Measurements from ENCODE around the gene UQCRQ. TPM values are rescaled to one million over a fixed set of nuclear protein-coding genes. Genes with fewer than 3 reads are reported as not detected.

UQCRQ gene
- polyA plus RNA-seq, 1 of the 3 experiments (the other 2 are of a cell fraction) = 694 TPM

GRCh38 chr5:132901036-132901435 is 34.6 kb downstream of the UQCRQ start:
- Histone ChIP-seq H2AFZ (ENCODE audit: low read depth) (no peak overlapping the region), H3K9me2 (no peaks in the 10 kb centered on the region), H3K4me1 (ENCODE audit: control insufficient read depth in 1 of 2, insufficient read depth in 2 of 2, low read depth in 1 of 2, low read length in 1 of 2) (no peaks in the 10 kb centered on the region; a peak in 1 of 4 replicates), H3K4me2 (no peak overlapping the region), H3F3A (replicated peaks; ENCODE audit: insufficient read depth) (peaks cover 16% of the 10 kb centered on the region), H3K27me3 (ENCODE audit: insufficient read depth) (no peaks in the 10 kb centered on the region), H3K36me3 (replicated peaks in 1 of 2; ENCODE audit: control insufficient read depth in 1 of 2, insufficient read depth in 2 of 2, low read length in 1 of 2) (peaks cover 49 to 81% of the 10 kb centered on the region in 2 experiments), H3K9me3 (no peaks in the 10 kb centered on the region), H3K9ac (no peak overlapping the region), H3K27ac (ENCODE audit: low read depth in 2 of 2, low read length in 1 of 2) (no peak overlapping the region), H4K20me1 (ENCODE audit: insufficient read depth) (peaks cover 18% of the 10 kb centered on the region), H3K4me3 (ENCODE audit: low read depth in 2 of 2, low read length in 1 of 2) (no peak overlapping the region), H3K79me2 (ENCODE audit: insufficient read depth) (peaks cover 75% of the 10 kb centered on the region)
- POLR2A ChIA-PET = no interaction called here
- WGBS (ENCODE audit: low lambda C conversion rate) = 90% methylated on average over 4 of the region's 4 CpGs
- TF ChIP-seq YY1 (IDR thresholded peaks at IDR 0.05; ENCODE audit: low read depth) (no peak), EP300 (IDR thresholded peaks at IDR 0.05; ENCODE audit: borderline replicate concordance in 1 of 2, low read depth in 1 of 2, low read length in 1 of 2) (no peak), NRF1 (IDR thresholded peaks at IDR 0.05; ENCODE audit: low read depth, low read length) (no peak), POLR2AphosphoS5 (IDR thresholded peaks at IDR 0.05; ENCODE audit: low read depth, low read length) (no peak), TEAD4 (IDR thresholded peaks at IDR 0.05; ENCODE audit: borderline replicate concordance, insufficient read depth) (no peak)
- CTCF ChIA-PET = interaction anchor here (1.8 kb wide), 1 partner anchor 18 kb away, joined by 9 read pairs; no protein-coding TSS in a partner anchor
- no peak for DNase-seq

GRCh38 chr5:132901730-132902129 is 35.3 kb downstream of the UQCRQ start:
- peaks cover 21% of the 10 kb centered on the region for H3F3A ChIP-seq (replicated peaks; ENCODE audit: insufficient read depth)
- no peaks in the 10 kb centered on the region for H3K9me2 ChIP-seq
- peaks cover 24% of the 10 kb centered on the region for H4K20me1 ChIP-seq (ENCODE audit: insufficient read depth)
- 95% methylated on average over 3 of the region's 3 CpGs for WGBS (ENCODE audit: low lambda C conversion rate)
- no peak overlapping the region for H2AFZ ChIP-seq (ENCODE audit: low read depth)
- TF ChIP-seq EP300 (IDR thresholded peaks at IDR 0.05; ENCODE audit: borderline replicate concordance in 1 of 2, low read depth in 1 of 2, low read length in 1 of 2) = no peak
- no peak for DNase-seq
- ChIA-PET POLR2A (no interaction called here), CTCF (interaction anchor here (1.8 to 3.9 kb wide), 2 partner anchors 11 to 18 kb away, joined by 9 to 11 read pairs; no protein-coding TSS in a partner anchor)
- H3K9ac ChIP-seq = no peak overlapping the region
- H3K27ac ChIP-seq (ENCODE audit: low read depth in 2 of 2, low read length in 1 of 2) = no peak overlapping the region
- peaks cover 77% of the 10 kb centered on the region for H3K79me2 ChIP-seq (ENCODE audit: insufficient read depth)
- H3K36me3 ChIP-seq (replicated peaks in 1 of 2; ENCODE audit: control insufficient read depth in 1 of 2, insufficient read depth in 2 of 2, low read length in 1 of 2) = peaks cover 42 to 77% of the 10 kb centered on the region in 2 experiments
- no peaks in the 10 kb centered on the region for H3K27me3 ChIP-seq (ENCODE audit: insufficient read depth)
- no peaks in the 10 kb centered on the region for H3K9me3 ChIP-seq
- no peak overlapping the region; a peak in 1 of 4 replicates for H3K4me3 ChIP-seq (ENCODE audit: low read depth in 2 of 2, low read length in 1 of 2)
- H3K4me1 ChIP-seq (ENCODE audit: control insufficient read depth in 1 of 2, insufficient read depth in 2 of 2, low read depth in 1 of 2, low read length in 1 of 2) = no peaks in the 10 kb centered on the region; a peak in 1 of 4 replicates
- H3K4me2 ChIP-seq = no peak overlapping the region

- Histone ChIP-seq H3K9me3 (no peaks in the 10 kb centered on the region), H2AFZ (ENCODE audit: low read depth) (no peak overlapping the region), H3K9ac (no peak overlapping the region), H3F3A (replicated peaks; ENCODE audit: insufficient read depth) (peaks cover 13% of the 10 kb centered on the region), H3K4me3 (ENCODE audit: low read depth in 2 of 2, low read length in 1 of 2) (no peak overlapping the region), H3K9me2 (no peaks in the 10 kb centered on the region), H4K20me1 (ENCODE audit: insufficient read depth) (peaks cover 50% of the 10 kb centered on the region), H3K4me1 (ENCODE audit: control insufficient read depth in 1 of 2, insufficient read depth in 2 of 2, low read depth in 1 of 2, low read length in 1 of 2) (no peaks in the 10 kb centered on the region; a peak in 1 of 4 replicates), H3K36me3 (replicated peaks in 1 of 2; ENCODE audit: control insufficient read depth in 1 of 2, insufficient read depth in 2 of 2, low read length in 1 of 2) (peaks cover 28 to 54% of the 10 kb centered on the region in 2 experiments), H3K27me3 (ENCODE audit: insufficient read depth) (no peaks in the 10 kb centered on the region), H3K27ac (ENCODE audit: low read depth in 2 of 2, low read length in 1 of 2) (no peak overlapping the region), H3K79me2 (ENCODE audit: insufficient read depth) (peaks cover 85% of the 10 kb centered on the region), H3K4me2 (no peak overlapping the region)
- ChIA-PET POLR2A (no interaction called here), CTCF (interaction anchor here (0.9 to 3.9 kb wide), 5 partner anchors 13 to 24 kb away, joined by 3 to 11 read pairs (median 5); no protein-coding TSS in a partner anchor)
- 87% methylated on average over 2 of the region's 2 CpGs for WGBS (ENCODE audit: low lambda C conversion rate)
- no peak for DNase-seq
- no peak for TF ChIP-seq POLR2AphosphoS5 (IDR thresholded peaks at IDR 0.05; ENCODE audit: low read depth, low read length)
- no peak for TF ChIP-seq RFX5 (IDR thresholded peaks at IDR 0.05; ENCODE audit: low read length)
- no peak for TF ChIP-seq SMC3 (IDR thresholded peaks at IDR 0.05; ENCODE audit: low read depth, low read length)
- TF ChIP-seq NRF1 (IDR thresholded peaks at IDR 0.05; ENCODE audit: low read depth, low read length) = no peak
- no peak for TF ChIP-seq FOXJ3 (CRISPR knock-in tag; IDR thresholded peaks at IDR 0.05)
- TF ChIP-seq MAX (IDR thresholded peaks at IDR 0.05; ENCODE audit: low read depth) = no peak
- TF ChIP-seq ZBTB33 (IDR thresholded peaks at IDR 0.05; ENCODE audit: borderline replicate concordance, low read depth) = no peak
- TF ChIP-seq RAD21 (IDR thresholded peaks at IDR 0.05; ENCODE audit: low read length) = no peak
- TF ChIP-seq IRF3 (IDR thresholded peaks at IDR 0.05; ENCODE audit: low read depth, low read length) = no peak
- no peak for TF ChIP-seq MEF2A (IDR thresholded peaks at IDR 0.05; ENCODE audit: borderline replicate concordance, low read depth)
- TF ChIP-seq REST (IDR thresholded peaks at IDR 0.05; ENCODE audit: low read depth, low read length) = no peak
These were observed 39.5 kb downstream of the UQCRQ start for GRCh38 chr5:132905938-132906337.

Measured in SK-N-SH (cell line).